HG03108 (cell line): ENCODE measurements around the gene C11orf21.

Source experiments
- ATAC-seq: cut with Tn5 transposase; IDR thresholded peaks from one replicate; pipeline ENCODE4 v1.9.1; 2021; ENCODE audit warnings: moderate library complexity; ENCODE audit not compliant: unreplicated experiment

C11orf21 gene

GRCh38 chr11:2272228-2272945 is 29.3 kb downstream of the C11orf21 start:
- no peak for ATAC-seq

DNA sequence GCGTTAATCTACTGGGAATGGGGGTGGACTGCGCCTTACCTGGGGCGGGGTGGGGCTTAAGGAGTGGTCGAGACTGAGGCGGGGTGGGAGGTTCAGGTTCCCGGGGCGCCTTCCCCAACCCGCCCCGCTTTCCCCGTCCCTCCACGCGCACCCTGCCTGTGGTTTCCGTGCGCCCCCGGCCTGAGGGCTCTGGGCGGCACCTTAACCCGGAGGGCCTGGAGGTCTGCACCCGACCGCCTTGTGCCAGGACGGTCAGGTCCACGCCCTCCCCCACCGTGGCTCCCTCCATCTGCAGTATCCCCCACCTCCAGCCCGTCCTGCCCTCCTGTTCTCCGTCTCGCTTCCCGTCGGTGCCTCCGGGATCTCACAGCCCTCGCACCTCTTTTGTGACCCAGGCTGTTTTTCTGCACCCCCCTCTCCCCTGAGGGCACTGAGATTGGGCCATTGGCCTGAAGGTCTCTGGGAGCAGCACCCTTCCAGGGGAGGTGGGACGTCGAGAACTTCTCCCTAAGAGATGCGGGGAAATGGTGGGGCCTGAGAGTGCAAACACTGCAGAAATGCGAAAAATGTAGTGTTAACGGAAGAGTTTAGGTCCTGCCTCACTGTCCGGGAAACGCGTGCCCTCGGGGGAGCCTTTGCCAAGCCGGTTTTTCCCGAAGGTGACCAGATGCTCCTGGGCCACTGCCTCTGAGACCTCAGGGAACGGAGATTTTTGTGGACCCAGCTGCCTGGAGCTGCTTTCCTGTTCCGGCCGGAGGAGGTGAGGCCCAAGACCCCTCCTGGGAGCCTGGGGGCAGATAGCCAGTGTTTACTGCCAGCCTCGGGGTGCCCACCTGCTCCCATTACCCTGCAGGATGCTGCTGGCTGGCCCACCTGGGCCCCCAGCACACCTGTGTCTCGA is 30.1 kb downstream of the C11orf21 start:
- ATAC-seq, result no peak

GRCh38 chr11:2271077-2271326 is 30.7 kb downstream of the C11orf21 start:
- no peak for ATAC-seq

DNA sequence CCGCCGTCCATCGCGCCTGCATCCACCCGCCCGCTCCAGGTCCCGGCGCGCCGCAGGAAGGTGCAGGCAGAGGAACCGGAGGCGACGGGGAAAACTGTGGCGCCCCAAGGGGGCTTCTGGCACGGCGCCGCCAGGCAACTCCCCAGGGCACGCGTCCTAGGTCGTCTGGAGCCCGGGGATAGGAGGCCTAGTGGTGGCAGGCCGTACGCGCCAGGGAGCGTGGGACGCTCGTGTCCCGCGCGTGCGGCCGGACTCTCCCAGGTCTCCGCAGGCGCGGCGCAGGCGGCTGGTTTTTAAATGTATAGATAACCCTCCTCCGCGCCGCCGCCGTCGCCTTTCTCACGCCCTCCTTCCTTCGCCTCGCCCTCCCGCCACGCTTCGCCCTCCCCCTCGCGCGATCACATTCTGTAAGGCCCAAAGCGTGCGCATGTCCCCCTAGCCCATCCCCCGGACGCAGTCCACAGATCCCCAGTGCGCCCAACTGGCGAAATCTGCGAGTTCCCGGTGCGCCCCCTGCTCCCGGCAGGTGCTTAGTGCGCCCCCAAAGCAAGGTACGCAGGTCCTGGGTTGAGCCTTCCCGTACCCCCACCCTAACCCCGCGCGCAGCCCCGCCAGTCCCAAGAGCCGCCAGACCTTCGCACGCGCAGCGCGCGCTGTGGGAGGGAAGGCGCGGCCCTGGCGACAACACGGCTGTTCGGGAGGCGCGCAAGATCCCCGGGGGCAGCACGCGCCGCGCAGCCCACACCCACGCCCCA is 31.2 kb downstream of the C11orf21 start, which contains the start of gene ASCL2:
Gene ASCL2, minus strand, starts transcription at position 267 of the 755 bp plus-strand sequence. Its CDS starts 256 bp downstream, at position 11.
- ATAC-seq, result no peak

GRCh38 chr11:2269601-2270321 is 32.0 kb downstream of the C11orf21 start:
- no peak for ATAC-seq

DNA sequence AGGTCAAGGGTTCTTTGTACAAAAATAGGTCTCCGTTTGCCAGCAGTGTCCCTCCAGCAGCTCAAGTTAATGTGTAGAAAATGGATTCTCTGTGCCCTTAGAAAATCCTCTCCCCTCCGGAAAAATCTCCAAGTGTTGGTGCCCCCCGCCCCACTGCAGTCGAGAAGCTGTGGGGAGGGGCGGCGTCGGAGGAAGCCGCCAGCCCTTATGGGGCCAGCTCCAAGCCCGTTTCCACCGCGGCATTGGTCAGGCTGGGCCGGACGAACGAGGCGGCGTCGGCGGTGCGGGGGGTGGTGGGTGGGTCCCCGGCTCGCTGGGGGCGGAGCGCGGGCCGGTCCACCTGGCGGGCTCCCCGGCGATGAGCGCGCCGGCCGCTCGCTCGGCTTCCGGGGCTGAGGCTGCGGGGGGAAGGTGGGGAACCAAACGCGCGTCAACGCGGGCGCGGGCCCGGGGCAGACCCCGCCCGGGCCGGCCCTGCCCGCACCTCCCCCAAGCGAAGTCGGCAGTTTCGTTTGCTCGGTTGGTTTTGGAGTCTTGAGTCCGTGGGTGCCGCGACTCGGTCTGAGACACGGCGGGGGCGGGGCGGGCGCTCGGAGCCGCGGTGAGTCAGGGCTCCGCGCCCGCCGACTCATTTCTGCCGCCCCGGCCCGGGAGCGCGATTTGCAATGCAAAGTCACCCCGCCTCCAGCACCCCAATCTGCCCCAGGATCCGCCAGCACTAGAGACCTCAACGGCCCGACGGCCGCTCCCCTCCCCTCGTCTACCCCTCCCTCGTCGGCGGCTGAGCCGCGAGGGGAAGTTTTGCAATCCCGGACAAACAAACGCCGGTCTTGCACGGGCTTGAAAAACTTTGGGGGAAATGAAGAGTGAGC is 32.8 kb downstream of the C11orf21 start:
- no peak for ATAC-seq

GRCh38 chr11:2267851-2268728 is 33.6 kb downstream of the C11orf21 start:
- ATAC-seq, result no peak

GRCh38 chr11:2267306-2267850 is 34.3 kb downstream of the C11orf21 start:
- ATAC-seq, result no peak

DNA sequence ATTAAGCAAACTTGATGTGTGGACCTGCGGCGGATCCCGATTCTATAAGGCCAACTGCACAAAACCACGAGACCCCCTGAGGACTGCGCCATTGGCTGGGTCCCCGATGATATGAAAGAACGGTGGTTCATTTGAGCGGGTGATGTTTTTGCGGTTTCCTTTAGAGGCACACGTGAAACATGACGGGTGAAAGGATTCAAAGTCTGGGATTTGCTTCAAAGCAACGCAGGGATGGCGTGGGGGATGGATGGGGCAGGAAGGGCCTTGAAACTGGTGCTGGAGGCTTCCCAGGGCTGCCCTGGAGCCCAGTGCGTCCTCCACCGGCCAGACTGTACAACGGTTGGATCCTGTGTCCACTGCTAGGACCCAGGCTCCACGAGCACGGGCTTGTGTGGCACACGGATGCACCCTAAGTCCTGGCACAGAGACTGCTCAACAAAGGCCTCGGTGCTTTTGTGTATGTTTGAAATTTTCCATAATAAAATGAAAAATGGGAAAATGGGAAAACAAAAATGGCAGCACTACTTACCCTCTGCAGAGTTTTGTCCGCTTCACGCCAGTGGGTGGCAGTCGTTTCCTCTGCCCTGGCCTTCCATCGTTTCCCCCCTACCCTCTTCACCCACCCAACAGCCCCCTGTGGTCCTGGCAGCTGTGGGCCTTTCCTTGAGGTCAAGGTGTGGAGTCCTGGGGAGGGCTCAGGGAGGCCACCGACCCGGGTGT is 35.0 kb downstream of the C11orf21 start:
- ATAC-seq, result no peak

DNA sequence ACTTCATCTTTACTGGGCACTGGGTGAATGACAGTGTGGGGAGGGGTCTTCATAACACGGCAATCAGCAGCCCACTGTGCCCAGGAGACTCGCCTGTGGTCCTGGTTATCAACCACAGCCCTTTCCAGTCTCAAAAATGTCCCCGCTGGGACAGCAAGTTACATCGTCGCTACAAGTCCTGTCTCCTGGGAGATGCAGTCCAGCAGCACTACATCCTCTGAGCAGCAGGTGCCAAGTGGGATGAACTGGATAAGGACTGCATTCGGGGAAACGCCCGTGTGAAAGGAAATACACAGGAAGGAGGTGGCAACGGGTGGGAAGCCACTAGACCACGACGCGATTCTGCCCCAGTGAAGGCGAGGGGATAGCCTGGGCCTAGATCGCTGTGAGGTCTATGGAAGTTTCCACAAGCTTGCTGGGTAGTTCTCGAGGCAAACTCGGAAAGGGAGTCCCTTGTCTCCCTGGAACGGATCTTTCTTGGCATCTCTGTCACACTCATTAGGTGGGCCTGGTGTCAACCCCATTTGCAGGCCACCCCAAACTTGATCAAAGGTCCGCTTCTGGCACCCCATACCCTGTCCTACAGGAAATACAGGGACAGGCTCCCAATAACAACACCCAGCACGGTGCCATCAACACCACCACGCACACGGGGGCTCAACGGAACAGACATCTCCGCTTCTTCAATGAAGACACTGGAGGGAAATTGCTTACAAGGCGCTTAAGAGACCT is 35.7 kb downstream of the C11orf21 start:
- no peak for ATAC-seq

DNA sequence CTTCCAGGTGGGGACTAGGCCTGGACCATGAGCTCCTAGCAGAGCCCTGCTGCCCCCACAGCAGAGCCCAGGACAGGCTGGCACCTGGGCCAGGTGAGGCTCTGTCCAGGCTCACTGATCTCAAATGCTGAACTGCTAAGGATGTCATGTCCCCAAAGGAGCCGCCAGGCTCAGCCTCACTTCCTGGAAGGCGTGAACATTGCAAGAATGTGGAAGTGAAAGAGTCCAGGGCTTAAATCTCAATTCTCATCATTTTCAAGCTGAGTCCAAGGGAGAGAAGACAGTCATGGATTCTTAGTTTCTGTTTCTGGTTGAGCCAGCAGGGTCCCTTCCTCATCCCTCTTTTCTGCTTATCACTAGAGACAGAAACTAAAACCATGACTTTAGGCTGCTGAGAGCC is 36.3 kb downstream of the C11orf21 start:
- ATAC-seq, result no peak

- ATAC-seq, result no peak
These were observed 37.2 kb downstream of the C11orf21 start for GRCh38 chr11:2264366-2265053.

- no peak for ATAC-seq
These were observed 37.9 kb downstream of the C11orf21 start for GRCh38 chr11:2263724-2264360.

DNA sequence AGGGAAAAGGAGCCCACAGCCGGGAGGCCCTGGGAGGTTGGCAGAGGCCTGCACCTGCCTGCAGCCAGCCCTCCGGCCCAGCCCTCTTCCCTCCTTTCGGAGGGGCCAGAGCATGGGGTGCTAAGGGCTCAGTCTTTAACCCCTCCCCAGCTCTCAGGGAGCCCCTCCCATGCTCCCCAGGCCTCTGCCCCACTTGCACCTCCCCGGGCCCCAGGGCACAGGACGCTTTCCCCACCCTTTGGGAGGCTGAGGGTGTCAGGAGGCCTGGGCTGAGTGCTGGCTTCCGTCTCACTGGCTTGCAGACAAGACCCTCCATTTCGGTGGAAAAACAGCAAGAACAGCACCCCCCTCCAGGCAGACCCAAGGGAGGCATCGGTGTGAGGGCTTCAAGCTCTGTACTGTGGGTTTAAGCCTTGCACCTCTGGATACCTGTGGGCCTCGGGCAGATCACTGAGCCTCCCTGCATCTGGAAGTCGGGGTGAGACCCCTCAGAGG is 38.6 kb downstream of the C11orf21 start:
- no peak for ATAC-seq

DNA sequence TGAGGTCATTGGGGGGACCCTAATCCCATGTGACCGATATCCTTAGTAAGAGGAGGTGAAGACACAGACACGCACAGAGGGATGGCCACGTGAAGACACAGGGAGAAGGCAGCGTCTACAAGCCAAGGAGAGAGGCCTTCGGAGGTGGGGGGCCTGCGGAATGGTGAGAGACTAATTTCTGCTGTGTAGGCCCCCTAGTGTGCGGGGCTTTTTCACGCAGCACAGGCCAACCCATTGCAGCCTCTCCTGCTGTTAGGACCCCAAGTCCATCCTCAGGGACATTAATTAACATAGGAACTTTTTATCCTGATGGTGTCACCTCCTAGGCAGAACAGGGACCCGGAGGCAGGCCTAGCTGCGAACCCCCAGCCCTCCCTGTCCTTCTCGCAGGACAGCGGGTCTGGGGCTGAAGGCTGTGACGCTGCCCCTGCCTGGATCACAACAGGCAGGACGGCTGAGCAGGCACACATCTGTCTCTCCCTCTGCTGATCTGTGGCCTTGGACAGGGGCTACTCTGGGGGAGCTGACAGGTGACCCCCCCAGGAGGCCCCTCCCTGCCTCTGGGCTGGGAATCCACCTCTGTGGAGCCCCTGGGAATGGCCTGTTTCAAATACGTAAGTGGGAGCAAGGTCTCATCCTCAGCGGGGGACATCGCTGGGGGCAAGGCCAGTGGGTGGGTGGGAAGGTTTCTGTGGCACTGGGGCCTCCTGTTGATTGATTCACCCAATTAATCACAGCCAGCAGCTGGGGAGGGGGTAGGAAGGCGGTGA is 39.2 kb downstream of the C11orf21 start:
- ATAC-seq, result no peak
